Osteoblast (primary cell): ENCODE results near the gene RMND5B. TPM values are rescaled to one million over a fixed set of nuclear protein-coding genes. Genes with fewer than 3 reads are reported as not detected.

Experiments
- DNase-seq: peaks from one replicate; pipeline ENCODE4 v3.0.0; 2011; ENCODE audit warnings: low spot score, mixed read lengths; ENCODE audit not compliant: insufficient read length; ENCODE audit errors: missing footprints
- H2AFZ ChIP-seq: 2 replicates; pipeline ENCODE4 v1.6.0; 2011; ENCODE audit warnings: mild to moderate bottlenecking, low read length
- H3K27ac ChIP-seq: 2 replicates; pipeline ENCODE4 v1.5.1; 2011; ENCODE audit warnings: mild to moderate bottlenecking, low read depth, low read length, moderate library complexity
- H3K27me3 ChIP-seq: 2 replicates; pipeline ENCODE4 v1.6.0; 2012; ENCODE audit warnings: mild to moderate bottlenecking, control low read depth, inconsistent platforms, low read length, moderate library complexity; ENCODE audit not compliant: insufficient read depth
- H3K36me3 ChIP-seq: 2 replicates; pipeline ENCODE4 v1.5.1; 2011; ENCODE audit warnings: mild to moderate bottlenecking, low read length, control low read depth, moderate library complexity; ENCODE audit not compliant: insufficient read depth
- H3K4me1 ChIP-seq: 2 replicates; pipeline ENCODE4 v1.5.1; 2011; ENCODE audit warnings: mild to moderate bottlenecking, low read length, control low read depth, moderate library complexity; ENCODE audit not compliant: insufficient read depth
- H3K4me2 ChIP-seq: 2 replicates; pipeline ENCODE4 v1.6.0; 2011; ENCODE audit warnings: mild to moderate bottlenecking, low read length; ENCODE audit not compliant: insufficient read depth
- H3K4me3 ChIP-seq: fragments of 200-600 bp; sonication (generic); 3 replicates; pipeline ENCODE4 v1.5.1; 2012; ENCODE audit warnings: mild to moderate bottlenecking, low read length, inconsistent platforms; ENCODE audit not compliant: insufficient read depth
- H3K79me2 ChIP-seq: 2 replicates; pipeline ENCODE4 v1.6.0; 2012; ENCODE audit warnings: mild to moderate bottlenecking, low read length, control low read depth, inconsistent platforms; ENCODE audit not compliant: insufficient read depth
- H3K9me3 ChIP-seq: 2 replicates; pipeline ENCODE4 v1.5.1; 2011; ENCODE audit warnings: low read depth, low read length, control low read depth
- H4K20me1 ChIP-seq: 2 replicates; pipeline ENCODE4 v1.6.0; 2012; ENCODE audit warnings: mild to moderate bottlenecking, low read length, control low read depth; ENCODE audit not compliant: insufficient read depth
- CTCF ChIP-seq: IDR thresholded peaks from 2 replicates; pipeline ENCODE4 v1.5.1; 2011; ENCODE audit warnings: mild to moderate bottlenecking, low read depth, low read length, moderate library complexity; ENCODE audit errors: extremely low read depth
- total RNA-seq: library from RNA; depleted of rRNA; stranded (reverse); fragments of >200 nt; gene quantifications from 2 replicates; pipeline ENCODE4 v1.2.3, GENCODE V29; 2012

The RMND5B gene
- total RNA-seq, 1 donor = 20.6 TPM

GRCh38 chr5:178160176-178160575 lies 29.4 kb downstream of the RMND5B start:
- Histone ChIP-seq H2AFZ (no peak overlapping the region), H4K20me1 (no peaks in the 10 kb centered on the region), H3K79me2 (no peaks in the 10 kb centered on the region), H3K9me3 (no peaks in the 10 kb centered on the region), H3K27me3 (peaks cover 24% of the 10 kb centered on the region), H3K27ac (no peak overlapping the region), H3K36me3 (no peaks in the 10 kb centered on the region), H3K4me3 (no peak overlapping the region), H3K4me1 (no peaks in the 10 kb centered on the region), H3K4me2 (no peak overlapping the region)
- DNase-seq = no peak
- TF ChIP-seq CTCF = no peak

GRCh38 chr5:178162481-178162880 lies 31.7 kb downstream of the RMND5B start:
- DNase-seq = no peak
- H3K36me3 ChIP-seq = no peaks in the 10 kb centered on the region
- H4K20me1 ChIP-seq = no peaks in the 10 kb centered on the region
- no peaks in the 10 kb centered on the region for H3K9me3 ChIP-seq
- no peak for TF ChIP-seq CTCF
- no peaks in the 10 kb centered on the region for H3K4me1 ChIP-seq
- no peaks in the 10 kb centered on the region for H3K79me2 ChIP-seq
- H3K27ac ChIP-seq = no peak overlapping the region
- no peak overlapping the region for H2AFZ ChIP-seq
- peaks cover 40% of the 10 kb centered on the region for H3K27me3 ChIP-seq
- no peak overlapping the region for H3K4me3 ChIP-seq
- H3K4me2 ChIP-seq = no peak overlapping the region

GRCh38 chr5:178163772-178164735 lies 33.2 kb downstream of the RMND5B start:
- H3K4me2 ChIP-seq = peak overlapping the region; percentile 73
- peak; percentile 98 for DNase-seq
- H3K4me1 ChIP-seq = no peaks in the 10 kb centered on the region
- H2AFZ ChIP-seq = peak overlapping the region; percentile 59
- TF ChIP-seq CTCF = peak; percentile 90
- no peaks in the 10 kb centered on the region for H3K36me3 ChIP-seq
- no peaks in the 10 kb centered on the region for H4K20me1 ChIP-seq
- peaks cover 44% of the 10 kb centered on the region for H3K27me3 ChIP-seq
- no peak overlapping the region for H3K27ac ChIP-seq
- H3K4me3 ChIP-seq = no peak overlapping the region
- H3K79me2 ChIP-seq = no peaks in the 10 kb centered on the region
- no peaks in the 10 kb centered on the region for H3K9me3 ChIP-seq

GRCh38 chr5:178165581-178165980 lies 34.8 kb downstream of the RMND5B start:
- H3K4me3 ChIP-seq = no peak overlapping the region
- H3K27ac ChIP-seq = no peak overlapping the region
- no peaks in the 10 kb centered on the region for H3K9me3 ChIP-seq
- no peaks in the 10 kb centered on the region for H4K20me1 ChIP-seq
- peaks cover 48% of the 10 kb centered on the region for H3K27me3 ChIP-seq
- no peaks in the 10 kb centered on the region for H3K79me2 ChIP-seq
- H3K36me3 ChIP-seq = no peaks in the 10 kb centered on the region
- no peaks in the 10 kb centered on the region for H3K4me1 ChIP-seq
- H3K4me2 ChIP-seq = no peak overlapping the region
- no peak for DNase-seq
- H2AFZ ChIP-seq = no peak overlapping the region
- TF ChIP-seq CTCF = no peak
